NCI-H2107 (cell line): ENCODE data around the gene GAN.
A peak's percentile ranks its signal among the peaks of the same experiment; 100 is the strongest.
"Not testable (repeated sequence)": the region's sequence is repeated elsewhere in the genome, so short reads cannot be mapped to it uniquely, and the experiment has no call there.

Experiments
- DNase-seq: peaks from one replicate; lab custom pipeline; 2025; lab: John Stamatoyannopoulos, UW

The GAN gene

DNA sequence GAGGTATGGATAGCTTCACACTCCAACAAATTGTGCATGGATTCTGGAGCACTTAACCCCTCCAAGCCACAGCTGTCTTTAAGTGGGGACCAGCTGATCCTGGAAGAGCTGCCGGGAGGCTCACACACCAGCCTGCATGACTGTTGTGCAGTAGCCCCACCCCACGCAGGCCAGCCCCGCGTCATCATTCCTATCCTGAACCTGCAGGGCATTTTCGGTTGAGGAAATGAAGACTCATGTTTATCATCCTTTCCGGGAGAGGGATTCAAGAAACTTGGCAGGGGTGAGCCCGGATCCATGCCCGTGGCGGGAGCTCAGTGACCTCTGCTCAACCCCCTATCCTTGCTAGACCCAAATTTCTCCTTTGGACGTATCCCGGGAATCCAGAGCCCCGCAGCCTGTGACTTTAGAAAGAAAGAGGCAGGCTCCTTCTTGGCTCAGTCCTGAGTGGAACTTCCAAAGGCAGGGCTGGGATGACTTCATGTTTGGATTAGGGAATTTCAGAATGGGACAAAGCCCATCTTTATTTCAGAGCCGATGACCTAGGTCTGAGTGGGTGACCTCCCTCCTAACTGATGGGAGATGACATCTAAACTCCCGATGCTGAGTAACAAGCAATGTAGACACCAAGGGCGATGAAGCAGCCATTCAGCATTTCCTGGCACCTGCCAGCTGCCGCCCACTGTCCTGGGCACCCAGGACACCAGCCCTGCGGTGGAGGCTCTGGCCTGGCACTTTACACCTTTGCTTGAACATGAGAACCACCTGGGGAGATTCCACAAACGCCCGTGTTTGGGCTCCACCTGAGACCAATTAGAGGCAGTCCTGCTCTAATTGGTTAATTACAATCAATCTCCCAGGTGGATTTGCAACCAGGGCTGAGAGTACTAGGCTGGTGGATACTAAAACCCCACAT, 86.5 kb downstream of the GAN start:
- no peak for DNase-seq

- no peak for DNase-seq
Measured at GRCh38 chr16:81403208-81403600, 88.4 kb downstream of the GAN start.

DNA sequence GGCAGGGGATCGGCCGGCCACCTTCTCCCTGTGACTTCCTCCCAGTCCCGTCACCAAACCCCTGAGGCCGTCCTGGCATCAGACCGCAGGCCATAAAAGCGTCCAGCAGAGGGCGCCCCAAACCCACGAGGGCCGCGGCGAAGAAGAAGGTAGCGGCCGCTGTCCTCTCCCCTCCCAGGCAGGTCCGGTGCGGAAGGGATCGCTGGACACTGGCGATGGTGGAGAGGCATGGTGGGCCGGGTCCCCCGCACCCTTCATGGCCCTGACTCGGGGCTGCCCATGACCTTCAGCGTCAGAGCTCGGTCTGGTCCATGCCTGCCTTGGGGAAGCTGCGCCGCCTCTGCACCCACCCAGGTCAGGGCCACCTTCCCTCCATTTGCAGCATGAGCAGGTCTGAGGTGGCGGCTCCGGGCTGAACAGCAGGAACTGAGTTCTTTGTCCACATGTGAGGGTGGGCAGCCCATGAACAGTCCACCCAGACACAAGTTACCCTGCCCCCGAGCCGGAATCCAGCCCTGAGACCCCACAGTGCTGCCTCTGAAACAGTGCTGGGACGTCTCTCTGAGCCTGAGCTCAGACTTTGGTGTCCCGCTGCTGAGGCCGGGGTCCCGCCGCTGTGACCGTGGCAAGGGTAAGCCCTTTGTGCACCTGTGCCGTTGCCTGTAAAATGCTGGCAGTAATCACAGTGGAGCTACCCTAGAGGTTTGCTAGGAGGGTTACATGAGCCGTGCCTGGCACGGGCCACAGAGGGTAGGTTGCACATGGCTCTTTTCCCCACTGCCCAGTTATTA, 89.0 kb downstream of the GAN start:
- DNase-seq = peak; percentile 19

DNA sequence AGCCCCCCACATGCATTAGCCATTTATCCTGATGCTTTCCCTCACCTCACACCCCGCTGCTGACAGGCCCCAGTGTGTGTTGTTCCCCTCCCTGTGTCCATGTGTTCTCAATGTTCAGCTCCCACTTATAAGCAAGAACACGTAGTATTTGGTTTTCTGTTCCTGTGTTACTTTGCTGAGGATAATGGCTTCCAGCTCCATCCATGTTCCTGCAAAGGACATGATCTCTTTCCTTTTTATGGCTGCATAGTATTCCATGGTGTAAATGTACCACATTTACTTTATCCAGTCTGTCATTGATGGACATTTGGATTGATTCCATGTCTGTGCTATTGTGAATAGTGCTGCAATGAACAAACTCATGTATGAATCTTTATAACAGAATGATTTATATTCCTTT, 90.2 kb downstream of the GAN start:
- DNase-seq = not testable (repeated sequence)

- DNase-seq = no peak
Measured at GRCh38 chr16:81405702-81406113, 90.9 kb downstream of the GAN start.

- DNase-seq = no peak
Measured at GRCh38 chr16:81408409-81408950, 93.7 kb downstream of the GAN start.

- DNase-seq = no peak
Measured at GRCh38 chr16:81409016-81409556, 94.3 kb downstream of the GAN start.

- DNase-seq = no peak
Measured at GRCh38 chr16:81410643-81411293, 96.0 kb downstream of the GAN start.

DNA sequence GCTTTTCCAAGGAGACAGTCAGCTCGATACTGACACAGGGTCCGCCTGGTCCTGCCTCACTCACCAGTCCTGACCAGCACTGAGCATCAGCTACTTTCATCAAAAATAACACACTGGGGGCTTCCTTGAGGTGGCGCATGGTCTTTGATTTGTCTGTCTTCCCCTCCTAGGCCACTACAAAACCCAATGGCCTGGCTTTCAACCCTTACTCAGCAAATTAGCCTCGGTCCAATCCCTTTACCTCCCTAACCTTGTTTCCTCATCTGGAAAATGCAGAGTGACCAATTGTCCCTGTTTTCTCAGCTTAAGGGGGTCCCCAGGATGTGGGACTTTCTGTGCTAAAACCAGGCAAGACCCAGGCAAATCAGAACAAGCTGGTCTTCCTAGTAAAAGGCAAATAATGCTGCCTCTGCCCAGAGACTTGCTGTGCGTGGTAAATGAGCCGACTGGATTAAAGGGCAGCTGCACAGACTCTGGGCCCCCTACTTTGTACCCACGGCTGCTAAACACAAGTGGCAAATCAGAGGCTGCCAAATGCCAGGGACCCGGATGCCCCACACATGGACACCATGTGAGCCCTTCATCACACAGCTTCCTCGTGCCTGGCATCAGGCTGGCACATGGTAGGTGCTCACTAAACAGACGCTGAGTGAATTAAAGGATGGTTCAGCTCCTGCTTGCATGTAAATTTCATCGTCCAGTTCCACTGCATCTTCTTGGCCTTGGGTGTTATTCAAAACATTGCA, 98.7 kb downstream of the GAN start:
- no peak for DNase-seq

DNA sequence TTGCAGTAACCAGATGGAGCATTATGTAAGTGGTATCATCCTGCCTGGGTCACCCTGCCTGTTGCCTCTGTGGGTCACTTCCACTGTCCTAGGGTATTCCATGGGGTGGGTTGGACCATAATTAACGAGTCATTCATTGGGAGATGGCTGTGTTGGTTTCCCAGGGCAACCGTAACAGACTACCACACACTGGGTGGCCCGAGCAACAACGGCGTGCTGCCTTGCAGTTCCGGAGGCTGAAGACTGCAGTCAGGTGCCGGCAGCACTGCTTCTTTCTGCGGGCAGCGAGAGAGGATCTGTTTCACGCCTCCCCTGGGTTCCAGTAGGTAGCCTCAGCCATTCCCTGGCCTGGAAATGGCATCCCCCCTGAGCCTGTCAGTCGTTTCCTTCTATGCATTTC, 101.0 kb downstream of the GAN start:
- no peak for DNase-seq

GRCh38 chr16:81416749-81417148, 102.0 kb downstream of the GAN start:
- DNase-seq = no peak

DNA sequence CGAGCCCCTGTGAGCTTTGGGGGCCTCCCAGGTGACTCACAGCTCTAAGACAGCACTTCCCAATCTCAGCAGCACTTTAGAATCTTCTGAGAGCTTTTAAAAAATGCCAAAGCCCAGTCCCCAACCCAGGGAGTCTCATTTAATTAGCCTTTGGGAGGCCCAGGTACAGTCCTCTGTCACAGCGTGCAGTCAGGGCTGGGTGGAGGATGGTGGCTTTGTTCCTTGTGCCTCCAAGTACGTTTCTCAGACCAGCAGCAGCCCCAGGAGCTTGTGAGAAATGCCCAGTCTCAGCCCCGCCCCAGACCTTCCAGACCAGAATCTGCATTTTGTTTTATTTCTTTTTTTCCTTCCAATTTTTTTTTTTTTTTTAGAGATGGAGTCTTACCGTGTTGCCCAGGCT, 102.4 kb downstream of the GAN start:
- no peak for DNase-seq

DNA sequence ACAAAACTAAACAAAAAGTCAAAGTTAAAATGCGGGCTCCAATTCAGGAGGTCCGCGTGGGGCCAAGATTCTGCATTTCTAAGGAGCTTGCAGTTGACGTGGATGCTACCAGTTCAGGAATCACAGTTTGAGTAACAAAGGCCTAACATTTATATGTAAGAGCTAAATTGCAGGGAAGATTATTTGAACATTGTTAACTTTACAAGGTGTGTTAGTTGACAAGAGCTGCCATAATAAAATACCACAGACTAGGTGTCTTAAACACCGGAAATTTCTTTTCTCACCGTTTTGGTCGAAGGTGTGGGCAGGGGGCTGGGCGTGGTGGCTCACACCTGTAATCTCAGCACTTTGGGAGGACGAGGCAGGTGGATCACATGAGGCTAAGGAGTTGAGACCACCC, 105.0 kb downstream of the GAN start:
- DNase-seq = no peak

DNA sequence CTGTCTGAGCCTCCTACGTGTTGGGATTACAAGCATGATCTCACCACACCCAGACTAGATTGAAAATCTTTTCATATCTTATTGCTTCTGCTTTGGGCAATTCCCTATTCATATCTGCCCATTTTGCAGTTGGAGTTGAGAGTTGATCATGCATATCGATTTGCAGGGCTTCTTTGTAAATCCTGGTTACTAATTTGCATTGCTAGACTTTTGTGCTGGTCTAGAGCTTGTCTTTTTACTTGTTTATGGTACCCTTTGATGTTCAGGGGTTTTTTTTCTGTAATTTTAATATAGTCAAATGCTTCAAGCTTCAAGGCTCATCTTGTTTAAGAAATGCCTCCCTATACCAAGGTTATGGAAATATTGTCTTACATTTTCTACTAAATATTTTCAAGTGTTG, 106.4 kb downstream of the GAN start:
- no peak for DNase-seq

- no peak for DNase-seq
Measured at GRCh38 chr16:81421536-81421935, 106.8 kb downstream of the GAN start.

DNA sequence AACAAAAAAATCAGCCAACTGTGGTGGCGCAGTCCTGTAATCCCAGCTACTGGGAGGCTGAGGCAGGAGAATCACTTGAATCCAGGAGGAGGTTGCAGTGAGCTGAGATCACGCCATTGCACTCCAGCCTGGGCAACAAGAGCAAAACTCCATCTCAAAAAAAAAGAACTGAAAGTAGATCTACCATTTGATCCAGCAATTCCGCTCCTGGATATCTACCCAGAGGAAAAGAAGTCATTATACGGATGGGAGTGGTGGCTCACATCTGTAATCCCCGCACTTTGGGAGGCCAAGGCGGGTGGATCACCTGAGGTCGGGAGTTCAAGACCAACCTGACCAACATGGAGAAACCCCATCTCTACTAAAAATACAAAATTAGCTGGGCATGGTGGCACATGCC, 107.4 kb downstream of the GAN start:
- DNase-seq = not testable (repeated sequence)

DNA sequence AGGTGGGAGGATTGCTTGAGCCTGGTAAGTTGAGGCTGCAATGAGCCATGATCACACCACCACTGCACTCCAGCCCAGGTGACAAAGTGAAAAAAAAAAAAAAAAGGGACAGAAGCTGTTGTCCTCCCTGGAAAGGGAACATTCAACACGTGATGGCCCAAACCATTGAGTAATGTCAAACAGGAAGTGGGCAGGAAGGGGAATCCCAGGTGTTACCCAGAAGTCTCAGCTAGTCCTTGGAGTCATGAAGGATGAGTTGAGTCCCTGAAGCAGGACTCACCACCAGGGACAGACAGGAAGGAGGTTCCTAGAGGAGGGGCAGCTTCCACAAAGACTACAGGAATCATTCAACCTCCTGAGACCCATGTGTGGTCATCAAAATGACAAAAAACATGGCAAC, 110.0 kb downstream of the GAN start:
- DNase-seq = no peak

DNA sequence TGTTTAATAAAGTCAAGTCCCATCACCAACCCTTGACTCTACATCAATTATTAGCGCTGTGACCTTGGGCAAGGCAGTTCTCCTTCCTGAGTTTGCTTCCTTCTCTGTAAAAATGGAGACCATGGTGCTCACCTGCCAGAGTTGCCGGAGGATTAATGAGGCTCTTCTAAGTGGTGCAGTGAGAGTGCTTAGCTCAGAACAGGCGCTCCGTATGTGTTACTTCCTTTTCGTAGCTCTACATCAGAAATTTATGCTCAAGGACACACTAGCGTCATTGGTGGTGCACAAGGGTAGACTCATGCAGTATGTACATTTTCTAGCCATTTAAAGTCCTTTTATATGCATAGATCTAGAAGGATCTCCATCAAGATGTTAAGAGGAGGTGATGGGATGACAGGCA, 112.5 kb downstream of the GAN start:
- DNase-seq = no peak

GRCh38 chr16:81429045-81429521, 114.3 kb downstream of the GAN start:
- DNase-seq = peak; percentile 61

- peak; percentile 44 for DNase-seq
Measured at GRCh38 chr16:81431554-81432353, 117.0 kb downstream of the GAN start.
